Thoracic aorta (tissue), 2 donors: ENCODE data around the gene OR9Q1. TPM values are rescaled to one million over a fixed set of nuclear protein-coding genes. Genes with fewer than 3 reads are reported as not detected.
A peak's percentile ranks its signal among the peaks of the same experiment; 100 is the strongest.

Experiments
- ATAC-seq: fragments of 150-250 bp; one replicate; pipeline ENCODE4 v1.8.0; 2017; ENCODE audit warnings: low read depth; ENCODE audit not compliant: insufficient number of reproducible peaks, low FRiP score
- DNase-seq: peaks from one replicate; pipeline ENCODE4 v3.0.0-alpha.2; 2020; ENCODE audit warnings: low spot score
- H3K27ac ChIP-seq, 2 donors: fragments of 200-600 bp; sonication (generic); 1 replicate in 1 of 2; 2 replicates in 1 of 2; pipeline ENCODE4 v1.5.1; 2016; ENCODE audit warnings: mild to moderate bottlenecking in 2 of 2, moderate library complexity in 2 of 2
- H3K27me3 ChIP-seq: fragments of 200-600 bp; sonication (generic); replicated peaks from 2 replicates; pipeline ENCODE4 v1.6.0; 2016; ENCODE audit warnings: mild to moderate bottlenecking; ENCODE audit not compliant: insufficient read depth
- H3K36me3 ChIP-seq: fragments of 200-600 bp; sonication (generic); one replicate; pipeline ENCODE4 v1.5.1; 2016
- H3K4me1 ChIP-seq, 2 donors: fragments of 200-600 bp; sonication (generic); 1 replicate in 1 of 2; 2 replicates in 1 of 2; pipeline versions ENCODE4 v1.5.1 to v1.6.0; 2016; ENCODE audit warnings: low read depth in 2 of 2, mild to moderate bottlenecking in 1 of 2; ENCODE audit not compliant: control insufficient read depth in 1 of 2
- H3K4me3 ChIP-seq: fragments of 200-600 bp; sonication (generic); 2 replicates; pipeline ENCODE4 v1.5.1; 2016; ENCODE audit warnings: mild to moderate bottlenecking
- H3K9me3 ChIP-seq: fragments of 200-600 bp; sonication (generic); 2 replicates; pipeline ENCODE4 v1.5.1; 2016
- total RNA-seq, 2 donors: library from RNA; depleted of rRNA; stranded (reverse); fragments of >200 nt; gene quantifications; one replicate each; pipeline versions ENCODE4 v1.1.0 to v1.2.3, GENCODE V29; 2016
- TF ChIP-seq, protein P1 (sequence below): fragments of 200-600 bp; sonication (generic); IDR thresholded peaks from one replicate; pipeline ENCODE4 v1.5.1; 2019; ENCODE audit warnings: antibody characterized with exemption

The OR9Q1 gene, protein sequence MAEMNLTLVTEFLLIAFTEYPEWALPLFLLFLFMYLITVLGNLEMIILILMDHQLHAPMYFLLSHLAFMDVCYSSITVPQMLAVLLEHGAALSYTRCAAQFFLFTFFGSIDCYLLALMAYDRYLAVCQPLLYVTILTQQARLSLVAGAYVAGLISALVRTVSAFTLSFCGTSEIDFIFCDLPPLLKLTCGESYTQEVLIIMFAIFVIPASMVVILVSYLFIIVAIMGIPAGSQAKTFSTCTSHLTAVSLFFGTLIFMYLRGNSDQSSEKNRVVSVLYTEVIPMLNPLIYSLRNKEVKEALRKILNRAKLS
- not detected for total RNA-seq

- H3K27ac ChIP-seq, result peak within 1 kb of the TSS; percentile 57 to 78
- DNase-seq, result no peak
- ATAC-seq, result no peak
- H3K9me3 ChIP-seq, result no peaks in the 10 kb centered on the region
- TF ChIP-seq, protein P1, sequence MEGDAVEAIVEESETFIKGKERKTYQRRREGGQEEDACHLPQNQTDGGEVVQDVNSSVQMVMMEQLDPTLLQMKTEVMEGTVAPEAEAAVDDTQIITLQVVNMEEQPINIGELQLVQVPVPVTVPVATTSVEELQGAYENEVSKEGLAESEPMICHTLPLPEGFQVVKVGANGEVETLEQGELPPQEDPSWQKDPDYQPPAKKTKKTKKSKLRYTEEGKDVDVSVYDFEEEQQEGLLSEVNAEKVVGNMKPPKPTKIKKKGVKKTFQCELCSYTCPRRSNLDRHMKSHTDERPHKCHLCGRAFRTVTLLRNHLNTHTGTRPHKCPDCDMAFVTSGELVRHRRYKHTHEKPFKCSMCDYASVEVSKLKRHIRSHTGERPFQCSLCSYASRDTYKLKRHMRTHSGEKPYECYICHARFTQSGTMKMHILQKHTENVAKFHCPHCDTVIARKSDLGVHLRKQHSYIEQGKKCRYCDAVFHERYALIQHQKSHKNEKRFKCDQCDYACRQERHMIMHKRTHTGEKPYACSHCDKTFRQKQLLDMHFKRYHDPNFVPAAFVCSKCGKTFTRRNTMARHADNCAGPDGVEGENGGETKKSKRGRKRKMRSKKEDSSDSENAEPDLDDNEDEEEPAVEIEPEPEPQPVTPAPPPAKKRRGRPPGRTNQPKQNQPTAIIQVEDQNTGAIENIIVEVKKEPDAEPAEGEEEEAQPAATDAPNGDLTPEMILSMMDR, result no peak
- peak within 1 kb of the TSS; percentile 53 for H3K4me3 ChIP-seq
- no peaks in the 10 kb centered on the region for H3K36me3 ChIP-seq
- no peaks in the 10 kb centered on the region for H3K27me3 ChIP-seq
- peaks cover 12 to 23% of the 10 kb centered on the region in 2 donors for H3K4me1 ChIP-seq
These were observed at the start of gene OR9Q1 for GRCh38 chr11:58023435-58023931. Gene OR9Q1 (plus strand): TSS chr11:58023881. CDS start chr11:58179445, 155,564 bp downstream.

- H3K27me3 ChIP-seq, result no peaks in the 10 kb centered on the region
- no peak for DNase-seq
- H3K27ac ChIP-seq, result no peak overlapping the region
- ATAC-seq, result no peak
- TF ChIP-seq, protein P1, result no peak
- H3K9me3 ChIP-seq, result no peaks in the 10 kb centered on the region
- peaks cover 0 to 9% of the 10 kb centered on the region in 2 donors for H3K4me1 ChIP-seq
- no peak overlapping the region for H3K4me3 ChIP-seq
- H3K36me3 ChIP-seq, result no peaks in the 10 kb centered on the region
These were observed 49.5 kb upstream of the OR9Q1 start for GRCh38 chr11:57974132-57974531.

DNA sequence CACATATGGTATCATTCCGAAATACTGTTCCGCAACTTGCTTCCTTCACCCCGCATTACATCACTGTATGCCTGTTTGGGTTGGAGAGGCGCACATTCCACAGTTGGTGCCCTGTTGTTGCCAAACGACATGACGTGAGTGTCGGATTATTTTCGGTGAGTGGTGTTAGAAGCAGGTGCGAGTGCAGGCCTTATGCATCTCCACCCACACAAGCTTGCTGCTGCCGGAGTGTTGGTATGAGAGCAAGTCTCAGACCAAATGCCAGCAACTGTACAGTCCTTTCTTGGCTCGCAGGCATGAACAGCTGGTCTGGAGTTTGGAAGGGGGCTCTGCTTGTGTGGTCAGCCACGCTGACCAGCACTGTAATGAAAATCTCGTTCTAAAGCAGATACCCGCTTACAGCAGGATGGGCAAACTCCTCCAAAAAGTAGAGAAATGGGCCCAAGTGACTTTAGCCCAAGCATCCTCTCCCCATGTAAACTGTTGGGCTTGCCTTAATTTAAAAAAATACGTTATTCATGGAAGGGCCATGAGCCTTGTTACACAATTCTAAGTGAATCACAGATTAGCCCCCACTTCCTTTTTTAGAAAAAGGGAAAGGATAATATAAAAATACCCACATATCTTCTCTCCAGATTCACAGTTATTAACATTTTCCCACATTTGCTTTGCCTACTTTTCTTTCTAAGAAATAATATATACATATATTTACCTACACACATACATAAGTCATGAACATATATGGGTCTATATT is 48.7 kb upstream of the OR9Q1 start:
- TF ChIP-seq, protein P1, result no peak
- no peak overlapping the region for H3K27ac ChIP-seq
- peaks cover 5 to 9% of the 10 kb centered on the region in 2 donors for H3K4me1 ChIP-seq
- no peaks in the 10 kb centered on the region for H3K27me3 ChIP-seq
- DNase-seq (no peak), ATAC-seq (no peak)
- no peak overlapping the region for H3K4me3 ChIP-seq
- no peaks in the 10 kb centered on the region for H3K9me3 ChIP-seq
- no peaks in the 10 kb centered on the region for H3K36me3 ChIP-seq

- Histone ChIP-seq H3K4me1 (peaks cover 7 to 9% of the 10 kb centered on the region in 2 donors), H3K36me3 (no peaks in the 10 kb centered on the region), H3K4me3 (no peak overlapping the region), H3K9me3 (no peaks in the 10 kb centered on the region), H3K27ac (no peak overlapping the region), H3K27me3 (no peaks in the 10 kb centered on the region)
- DNase-seq (no peak), ATAC-seq (no peak)
- TF ChIP-seq, protein P1, result no peak
These were observed 46.0 kb upstream of the OR9Q1 start for GRCh38 chr11:57977709-57978108.
